GM12891 (cell line): ENCODE measurements around the gene AATK.

Experiments
- PAX5 ChIP-seq: IDR thresholded peaks from 2 replicates; pipeline ENCODE4 v1.6.1; 2011; ENCODE audit warnings: low read length, moderate library complexity, mild to moderate bottlenecking; ENCODE audit not compliant: insufficient read depth, severe bottlenecking
- POLR2A ChIP-seq: IDR thresholded peaks from 2 replicates; pipeline ENCODE4 v1.6.1; 2011; ENCODE audit warnings: low read depth, low read length, control low read depth
- POLR2AphosphoS5 ChIP-seq: IDR thresholded peaks from 2 replicates; pipeline ENCODE4 v1.6.1; 2011; ENCODE audit warnings: low read depth, low read length, control low read depth
- POU2F2 ChIP-seq: IDR thresholded peaks from 2 replicates; pipeline ENCODE4 v1.6.1; 2011; ENCODE audit warnings: low read depth, mild to moderate bottlenecking, control low read depth, low read length, moderate library complexity
- SPI1 ChIP-seq: IDR thresholded peaks from 2 replicates; pipeline ENCODE4 v1.6.1; 2011; ENCODE audit warnings: low read depth, low read length, control low read depth
- TAF1 ChIP-seq: IDR thresholded peaks from 2 replicates; pipeline ENCODE4 v1.6.1; 2011; ENCODE audit warnings: low read depth, low read length, control low read depth

DNA sequence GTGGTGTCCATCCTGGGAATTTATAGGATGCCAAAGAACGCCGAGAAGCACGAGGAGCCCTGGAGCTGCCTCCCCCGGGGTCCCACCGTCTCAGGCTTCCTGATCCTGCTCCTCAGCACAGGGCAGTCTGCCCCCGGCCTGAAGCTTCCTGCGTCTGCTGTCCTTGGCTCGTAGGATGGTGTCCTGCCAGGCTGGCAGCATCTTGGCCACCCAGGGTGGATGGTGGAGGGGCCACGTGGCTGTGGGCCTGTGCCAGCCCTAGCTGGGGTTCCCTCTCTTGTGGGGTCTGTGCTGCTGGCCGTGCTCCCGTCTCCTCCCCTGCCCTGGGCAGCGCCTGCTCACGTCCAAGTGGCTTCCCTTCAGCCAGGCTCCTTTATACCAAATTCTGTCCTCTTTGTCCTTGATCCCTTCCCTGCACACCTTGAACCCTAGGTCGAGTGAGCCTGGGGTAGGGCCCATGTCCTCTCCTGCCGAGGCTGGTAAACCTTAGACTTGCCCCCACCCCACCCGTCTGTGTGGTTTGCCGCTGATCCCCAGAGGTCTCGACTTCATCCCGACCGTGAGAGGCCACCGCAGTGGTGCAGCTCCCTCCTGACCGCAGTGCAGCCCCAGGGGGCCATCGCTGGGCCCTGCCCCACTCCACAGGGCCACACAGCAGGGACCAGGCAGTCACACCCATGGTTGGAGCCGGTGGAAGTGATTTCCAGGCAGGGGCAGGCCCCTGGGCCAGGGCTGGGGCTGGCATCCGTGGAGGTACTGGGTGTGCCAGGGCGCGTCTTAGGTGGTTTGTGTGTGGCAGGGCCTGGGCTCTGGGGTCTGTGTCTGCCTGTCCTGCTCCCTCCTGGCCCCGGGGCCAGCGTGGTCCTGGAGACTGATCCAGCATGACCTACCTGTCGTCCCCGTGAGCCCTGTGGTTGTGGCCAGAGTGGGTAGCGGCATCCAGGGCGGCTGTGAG is 84.5 kb downstream of the AATK start:
- TF ChIP-seq POLR2AphosphoS5 (no peak), POLR2A (no peak), TAF1 (no peak), POU2F2 (no peak), SPI1 (no peak), PAX5 (no peak)
